ENCODE results near the gene UTP11. TPM values are rescaled to one million over a fixed set of nuclear protein-coding genes. Genes with fewer than 3 reads are reported as not detected.
"Not testable (repeated sequence)": the region's sequence is repeated elsewhere in the genome, so short reads cannot be mapped to it uniquely, and the experiment has no call there.

The UTP11 gene
- total RNA-seq, 1 donor = 55.7 TPM

DNA sequence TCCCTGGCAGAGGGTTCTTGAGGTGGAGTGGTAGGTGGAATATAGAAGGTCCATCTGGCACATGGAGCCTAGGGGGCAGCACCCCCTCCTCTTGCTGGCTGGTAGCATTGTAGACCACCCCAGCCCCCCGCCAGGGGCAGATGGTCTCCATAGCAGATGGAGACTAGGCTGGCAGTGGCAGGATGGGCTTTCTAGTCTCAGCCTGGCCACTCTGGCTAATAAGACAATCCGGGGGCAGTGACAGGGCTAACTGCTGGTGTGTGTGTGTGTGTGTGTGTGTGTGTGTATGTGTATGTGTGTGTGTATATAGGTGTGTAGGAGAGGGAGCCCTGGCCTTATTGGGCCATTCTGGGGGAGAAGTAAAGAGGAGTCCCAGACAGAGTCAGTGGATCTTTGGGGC, 16.1 kb downstream of the UTP11 start:
- DNase-seq (ENCODE audit: low read depth) = no peak
- TF ChIP-seq, protein P1, sequence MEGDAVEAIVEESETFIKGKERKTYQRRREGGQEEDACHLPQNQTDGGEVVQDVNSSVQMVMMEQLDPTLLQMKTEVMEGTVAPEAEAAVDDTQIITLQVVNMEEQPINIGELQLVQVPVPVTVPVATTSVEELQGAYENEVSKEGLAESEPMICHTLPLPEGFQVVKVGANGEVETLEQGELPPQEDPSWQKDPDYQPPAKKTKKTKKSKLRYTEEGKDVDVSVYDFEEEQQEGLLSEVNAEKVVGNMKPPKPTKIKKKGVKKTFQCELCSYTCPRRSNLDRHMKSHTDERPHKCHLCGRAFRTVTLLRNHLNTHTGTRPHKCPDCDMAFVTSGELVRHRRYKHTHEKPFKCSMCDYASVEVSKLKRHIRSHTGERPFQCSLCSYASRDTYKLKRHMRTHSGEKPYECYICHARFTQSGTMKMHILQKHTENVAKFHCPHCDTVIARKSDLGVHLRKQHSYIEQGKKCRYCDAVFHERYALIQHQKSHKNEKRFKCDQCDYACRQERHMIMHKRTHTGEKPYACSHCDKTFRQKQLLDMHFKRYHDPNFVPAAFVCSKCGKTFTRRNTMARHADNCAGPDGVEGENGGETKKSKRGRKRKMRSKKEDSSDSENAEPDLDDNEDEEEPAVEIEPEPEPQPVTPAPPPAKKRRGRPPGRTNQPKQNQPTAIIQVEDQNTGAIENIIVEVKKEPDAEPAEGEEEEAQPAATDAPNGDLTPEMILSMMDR (IDR thresholded peaks at IDR 0.05; ENCODE audit: insufficient read depth, low read depth, low read length) = no peak
- H3K4me3 ChIP-seq (ENCODE audit: low read depth, low read length) = no peak overlapping the region

- no peak for DNase-seq (ENCODE audit: low read depth)
Measured at GRCh38 chr1:38029081-38029681, 16.6 kb downstream of the UTP11 start.

GRCh38 chr1:38029685-38030511, 17.4 kb downstream of the UTP11 start:
- TF ChIP-seq, protein P1 (IDR thresholded peaks at IDR 0.05; ENCODE audit: insufficient read depth, low read depth, low read length) = no peak
- H3K4me3 ChIP-seq (ENCODE audit: low read depth, low read length) = peak overlapping the region; percentile 6
- peak; percentile 83 for DNase-seq (ENCODE audit: low read depth)

More at GRCh38 chr1:38029081-38029681, 16.6 kb downstream of the UTP11 start:
- TF ChIP-seq, protein P1 (IDR thresholded peaks at IDR 0.05; ENCODE audit: insufficient read depth, low read depth, low read length) = no peak
- no peak overlapping the region for H3K4me3 ChIP-seq (ENCODE audit: low read depth, low read length)

GRCh38 chr1:38030596-38031512, 18.3 kb downstream of the UTP11 start:
- TF ChIP-seq, protein P1 (IDR thresholded peaks at IDR 0.05; ENCODE audit: insufficient read depth, low read depth, low read length) = no peak
- no peak overlapping the region for H3K4me3 ChIP-seq (ENCODE audit: low read depth, low read length)
- no peak for DNase-seq (ENCODE audit: low read depth)

DNA sequence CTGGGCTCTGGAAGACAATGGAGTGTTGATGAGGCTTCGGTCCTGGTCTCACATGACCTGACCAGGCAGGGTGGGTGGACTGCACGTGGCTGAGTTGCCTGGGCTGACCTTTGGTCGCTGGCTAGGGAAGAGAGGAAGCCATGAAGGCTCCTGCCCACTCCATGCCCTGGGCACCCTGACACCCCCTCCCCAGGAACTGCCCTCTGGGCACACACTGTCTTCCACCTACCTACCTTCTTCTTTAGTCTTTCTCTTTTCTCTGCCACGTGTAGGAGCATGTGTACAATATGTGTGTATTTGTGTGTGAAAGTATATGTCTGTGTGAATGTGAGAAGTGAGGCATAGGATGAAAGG, 19.0 kb downstream of the UTP11 start:
- H3K4me3 ChIP-seq (ENCODE audit: low read depth, low read length) = no peak overlapping the region
- TF ChIP-seq, protein P1 (IDR thresholded peaks at IDR 0.05; ENCODE audit: insufficient read depth, low read depth, low read length) = no peak
- no peak for DNase-seq (ENCODE audit: low read depth)

DNA sequence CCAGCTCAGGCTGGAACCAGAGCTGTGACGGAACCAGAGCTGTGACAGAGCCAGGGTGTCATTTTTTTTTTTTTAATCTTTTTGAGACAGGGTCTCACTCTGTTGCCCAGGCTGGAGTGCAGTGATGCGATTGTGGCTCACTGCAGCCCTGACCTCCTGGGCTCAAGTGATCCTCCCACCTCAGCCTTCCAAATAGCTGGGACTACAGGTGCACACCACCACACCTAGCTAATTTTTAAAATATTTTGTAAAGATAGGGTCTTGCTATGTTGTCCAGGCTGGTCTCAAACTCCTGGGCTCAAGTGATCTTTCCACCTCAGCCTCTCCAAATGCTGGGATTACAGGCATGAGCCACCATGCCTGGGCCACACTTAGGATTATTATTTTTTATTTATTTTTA, 20.5 kb downstream of the UTP11 start:
- H3K4me3 ChIP-seq (ENCODE audit: low read depth, low read length); DNase-seq (ENCODE audit: low read depth): not testable (repeated sequence)

- TF ChIP-seq, protein P1 (IDR thresholded peaks at IDR 0.05; ENCODE audit: insufficient read depth, low read depth, low read length) = no peak
- DNase-seq (ENCODE audit: low read depth) = no peak
- H3K4me3 ChIP-seq (ENCODE audit: low read depth, low read length) = no peak overlapping the region
Measured at GRCh38 chr1:38034871-38035270, 22.3 kb downstream of the UTP11 start.
